GM19438 (cell line): ENCODE data around the gene VANGL2.

ENCODE experiments used
- ATAC-seq: cut with Tn5 transposase; IDR thresholded peaks from one replicate; pipeline ENCODE4 v1.9.1; 2021; ENCODE audit warnings: low read depth; ENCODE audit not compliant: unreplicated experiment

VANGL2 gene

GRCh38 chr1:160454371-160455152 lies 54.2 kb downstream of the VANGL2 start:
- no peak for ATAC-seq

DNA sequence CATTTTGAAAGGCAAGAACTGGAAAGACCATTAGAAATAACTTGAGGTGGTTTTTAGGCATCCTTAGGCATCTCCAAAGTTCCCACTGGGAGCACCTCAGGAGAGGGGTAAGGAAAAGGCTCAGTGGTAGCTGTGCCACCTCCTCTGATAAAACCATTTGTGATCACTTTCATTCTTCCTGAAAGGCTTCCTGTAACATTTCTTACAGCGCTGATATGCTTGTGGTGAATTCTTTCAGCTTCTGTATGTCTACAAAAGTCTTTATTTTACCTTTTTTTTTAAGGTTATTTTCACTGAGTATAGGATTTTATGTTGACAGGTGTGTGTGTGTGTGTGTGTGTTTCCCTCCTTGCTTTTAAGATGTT lies 54.8 kb downstream of the VANGL2 start:
- no peak for ATAC-seq

DNA sequence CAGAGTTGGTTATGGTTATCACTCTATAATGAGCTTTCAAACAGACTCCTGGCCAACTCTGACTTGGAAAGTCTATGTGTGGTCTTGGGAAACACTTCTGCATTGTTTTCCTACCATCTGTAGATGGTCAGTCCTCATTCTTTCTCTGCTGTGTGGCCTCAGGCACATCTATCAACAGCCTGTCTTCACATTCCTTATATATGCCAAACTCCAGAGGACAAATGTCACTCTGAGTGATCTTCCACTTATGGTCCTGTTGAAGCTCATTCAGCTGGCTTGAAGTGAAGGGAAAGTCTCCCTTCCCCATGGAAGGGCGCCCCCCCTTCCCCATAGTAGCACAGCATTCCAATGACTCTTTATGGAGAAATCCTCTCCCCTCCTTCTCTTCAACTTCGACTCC lies 58.7 kb downstream of the VANGL2 start:
- no peak for ATAC-seq

GRCh38 chr1:160459687-160460086 lies 59.3 kb downstream of the VANGL2 start:
- no peak for ATAC-seq

- no peak for ATAC-seq
Measured at GRCh38 chr1:160460214-160460642, 59.9 kb downstream of the VANGL2 start.

DNA sequence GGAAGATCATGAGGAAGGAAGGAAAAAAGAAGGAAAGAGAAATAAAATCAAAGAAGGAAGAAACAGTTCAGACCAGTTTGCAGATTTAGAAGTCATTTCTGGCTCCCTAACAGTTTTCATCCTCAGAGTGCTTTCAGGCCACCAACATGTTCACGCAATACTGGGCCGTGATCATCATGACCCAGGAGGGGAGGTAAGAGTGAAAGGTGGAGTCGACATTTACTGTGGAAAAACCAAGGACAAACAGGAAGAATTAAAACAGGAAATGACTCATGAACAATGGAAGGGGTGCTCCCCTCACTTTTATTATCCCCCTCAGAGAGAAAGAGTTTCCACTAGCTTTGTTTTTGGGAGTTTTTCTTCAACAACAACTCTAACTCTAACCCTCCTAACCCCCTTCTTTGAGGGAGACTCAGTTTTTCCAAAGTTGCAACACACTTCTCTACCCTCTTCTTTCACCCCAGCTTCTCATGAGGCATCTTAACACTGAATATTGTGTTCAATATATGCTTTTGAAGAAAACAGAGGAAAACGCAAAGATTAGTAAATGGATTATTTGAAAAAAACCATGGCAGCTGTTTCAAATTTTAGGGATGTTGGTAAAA lies 60.4 kb downstream of the VANGL2 start:
- no peak for ATAC-seq

DNA sequence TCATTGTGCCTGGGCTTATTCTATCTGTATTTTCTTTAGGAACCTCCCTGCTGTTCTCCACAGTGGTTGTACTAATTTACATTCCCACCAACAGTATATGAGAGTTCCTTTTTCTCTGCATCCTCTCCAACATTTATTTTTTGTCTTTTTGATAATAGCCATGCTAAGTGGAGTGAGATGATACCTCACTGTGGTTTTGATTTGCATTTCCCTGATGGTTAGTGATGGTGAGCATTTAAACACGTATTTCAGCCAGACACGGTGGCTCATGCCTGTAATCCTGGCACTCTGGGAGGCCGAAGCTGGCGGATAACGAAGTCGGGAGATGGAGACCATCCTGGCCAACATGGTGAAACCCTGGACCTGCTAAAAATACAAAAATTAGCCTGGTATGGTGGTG lies 64.8 kb downstream of the VANGL2 start:
- no peak for ATAC-seq

DNA sequence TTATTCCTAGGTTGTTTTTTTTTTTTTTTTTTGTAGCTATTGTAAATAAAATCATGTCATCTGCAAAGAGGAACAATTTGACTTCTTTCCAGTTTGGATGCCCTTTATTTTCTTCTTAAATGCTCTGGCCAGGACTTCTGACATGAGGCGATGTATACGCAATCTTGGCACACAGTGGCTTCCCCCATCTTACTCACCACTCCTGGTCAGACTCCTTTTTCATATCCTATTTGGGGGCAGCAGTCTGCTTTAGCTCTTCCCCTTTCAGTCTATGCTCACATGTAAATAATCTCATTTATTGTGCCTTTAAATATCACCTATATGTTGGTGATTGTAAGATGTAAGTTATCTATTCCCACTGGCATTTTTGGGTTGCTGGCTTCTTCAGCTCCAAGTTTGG lies 66.6 kb downstream of the VANGL2 start:
- ATAC-seq, result no peak

GRCh38 chr1:160467576-160467975 lies 67.2 kb downstream of the VANGL2 start:
- no peak for ATAC-seq

- no peak for ATAC-seq
Measured at GRCh38 chr1:160471253-160471652, 70.9 kb downstream of the VANGL2 start.

DNA sequence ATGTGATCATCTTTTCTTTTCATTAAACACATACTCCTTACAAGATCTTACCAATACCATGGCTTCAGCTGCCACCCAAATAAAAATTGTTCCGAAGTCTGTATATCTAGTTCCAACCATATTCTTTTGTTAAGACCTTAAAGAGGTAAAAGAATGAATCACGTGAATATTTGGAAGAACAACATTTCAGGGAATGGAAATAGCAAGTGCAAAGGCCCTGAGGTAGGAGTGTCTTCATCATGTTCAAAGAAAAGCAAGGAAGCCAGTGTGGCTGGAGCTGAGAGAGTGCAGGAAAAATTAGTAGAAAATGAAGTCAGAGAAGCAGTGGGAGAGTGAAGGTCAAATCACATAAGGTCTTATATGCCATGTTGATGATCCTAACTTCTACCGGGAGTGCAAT lies 71.7 kb downstream of the VANGL2 start:
- no peak for ATAC-seq

GRCh38 chr1:160474392-160475242 lies 74.3 kb downstream of the VANGL2 start:
- peak; percentile 75 for ATAC-seq
